Stimulated activated CD8-positive, alpha-beta memory T cell treated with anti-CD3 and anti-CD28 coated beads, Interleukin-12 subunit alpha, Interleukin-12 subunit beta, amount 100 ng/mL, for 24 hours (primary cell): ENCODE results near the gene SLC37A2.

Experiments
- DNase-seq: peaks from one replicate; pipeline ENCODE4 v3.0.0-alpha.2; 2020; ENCODE audit errors: extremely low read depth

Gene SLC37A2

GRCh38 chr11:125111001-125111342 is 47.9 kb downstream of the SLC37A2 start:
- DNase-seq, result no peak

GRCh38 chr11:125111343-125112207 is 48.5 kb downstream of the SLC37A2 start, which contains the start of gene TMEM218:
TMEM218 (minus strand) TSS chr11:125111626; CDS start chr11:125102241, 9,385 bp downstream.
- peak; percentile 92 for DNase-seq

- no peak for DNase-seq
Measured at GRCh38 chr11:125112208-125112604, 49.1 kb downstream of the SLC37A2 start.

- DNase-seq, result no peak
Measured at GRCh38 chr11:125114518-125114917, 51.4 kb downstream of the SLC37A2 start.

GRCh38 chr11:125117429-125117828 is 54.3 kb downstream of the SLC37A2 start:
- DNase-seq, result no peak

- DNase-seq, result no peak
Measured at GRCh38 chr11:125123194-125123946, 60.3 kb downstream of the SLC37A2 start.

GRCh38 chr11:125123947-125124617 is 61.0 kb downstream of the SLC37A2 start:
- DNase-seq, result no peak

- no peak for DNase-seq
Measured at GRCh38 chr11:125124618-125124992, 61.5 kb downstream of the SLC37A2 start.

GRCh38 chr11:125128450-125128849 is 65.3 kb downstream of the SLC37A2 start:
- no peak for DNase-seq

GRCh38 chr11:125129316-125129993 is 66.3 kb downstream of the SLC37A2 start:
- DNase-seq, result no peak

- DNase-seq, result no peak
Measured at GRCh38 chr11:125132071-125132470, 69.0 kb downstream of the SLC37A2 start.

- DNase-seq, result no peak
Measured at GRCh38 chr11:125132596-125132995, 69.5 kb downstream of the SLC37A2 start.

GRCh38 chr11:125136001-125136400 is 72.9 kb downstream of the SLC37A2 start:
- DNase-seq, result no peak

- no peak for DNase-seq
Measured at GRCh38 chr11:125138966-125139365, 75.9 kb downstream of the SLC37A2 start.

- no peak for DNase-seq
Measured at GRCh38 chr11:125139778-125140177, 76.7 kb downstream of the SLC37A2 start.
